SK-N-SH treated with all-trans-retinoic acid at 6 μM for 48 hours (cell line): ENCODE results near the gene AIP.

Experiments
- GLIS3 ChIP-seq: fragments of 250-450 bp; sonication (Bioruptor Pico); IDR thresholded peaks from 2 replicates; pipeline ENCODE4 v1.5.0; 2020; ENCODE audit warnings: mild to moderate bottlenecking, moderate library complexity
- OSR1 ChIP-seq: fragments of 250-450 bp; sonication (Bioruptor Pico); IDR thresholded peaks from 2 replicates; pipeline ENCODE4 v1.8.0; 2022; ENCODE audit warnings: moderate library complexity, mild to moderate bottlenecking, inconsistent platforms
- RARB ChIP-seq: fragments of 250-450 bp; sonication (Bioruptor Pico); IDR thresholded peaks from 2 replicates; pipeline ENCODE4 v1.8.0; 2021; ENCODE audit warnings: mild to moderate bottlenecking, moderate library complexity

DNA sequence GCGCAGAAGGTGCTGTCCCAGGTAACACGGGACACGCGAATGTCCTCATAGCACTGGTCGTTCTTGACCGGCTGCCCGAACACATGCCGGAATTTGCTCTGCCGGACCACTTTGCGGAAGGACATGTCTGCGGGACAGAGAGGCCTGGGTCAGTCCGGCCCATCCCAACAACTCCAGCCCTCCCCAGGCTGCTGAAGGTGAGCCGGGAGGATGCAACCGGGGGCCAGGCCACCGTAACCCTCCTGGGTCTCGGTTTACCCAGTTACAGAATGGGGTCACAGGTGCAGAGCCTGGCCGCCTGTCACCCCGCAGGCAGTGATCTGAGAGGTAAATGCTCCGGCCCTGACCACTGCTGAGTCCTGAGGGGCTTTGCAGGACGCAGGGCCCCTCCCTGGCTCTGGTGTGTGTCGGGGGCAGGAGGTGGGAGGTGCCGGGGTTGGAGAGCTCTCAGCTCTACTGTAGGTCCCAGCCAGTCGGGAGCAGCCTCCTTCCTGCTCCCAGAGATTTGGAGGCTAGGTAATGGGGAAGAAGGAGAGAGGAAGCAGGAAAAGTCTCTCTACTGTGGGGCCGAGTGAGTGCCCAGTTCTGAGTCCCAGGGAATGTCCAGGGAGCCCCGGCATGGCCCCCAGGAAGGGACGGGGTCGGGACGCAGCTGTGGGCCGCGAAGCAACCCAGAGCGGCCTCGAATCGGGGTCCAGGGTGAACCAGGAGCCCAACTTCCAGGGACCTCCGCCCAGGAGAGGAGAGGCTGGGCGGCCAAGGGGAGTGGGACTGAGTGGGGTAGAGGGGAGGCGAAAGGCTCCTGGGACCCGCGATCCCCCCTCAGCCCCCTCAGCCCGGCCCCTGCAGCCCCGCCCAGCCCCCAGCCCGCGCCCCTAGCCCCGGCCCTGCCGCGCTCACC is 40.1 kb upstream of the AIP start:
- no peak for TF ChIP-seq OSR1 (CRISPR knock-in tag)
- no peak for TF ChIP-seq RARB
- TF ChIP-seq GLIS3 (CRISPR knock-in tag): no peak
